ENCODE data around the gene SHANK3. TPM values are rescaled to one million over a fixed set of nuclear protein-coding genes. Genes with fewer than 3 reads are reported as not detected.
"Not testable (repeated sequence)": the region's sequence is repeated elsewhere in the genome, so short reads cannot be mapped to it uniquely, and the experiment has no call there.

Gene SHANK3
- total RNA-seq, 1 donor from 2014 or later: 10.6 TPM

DNA sequence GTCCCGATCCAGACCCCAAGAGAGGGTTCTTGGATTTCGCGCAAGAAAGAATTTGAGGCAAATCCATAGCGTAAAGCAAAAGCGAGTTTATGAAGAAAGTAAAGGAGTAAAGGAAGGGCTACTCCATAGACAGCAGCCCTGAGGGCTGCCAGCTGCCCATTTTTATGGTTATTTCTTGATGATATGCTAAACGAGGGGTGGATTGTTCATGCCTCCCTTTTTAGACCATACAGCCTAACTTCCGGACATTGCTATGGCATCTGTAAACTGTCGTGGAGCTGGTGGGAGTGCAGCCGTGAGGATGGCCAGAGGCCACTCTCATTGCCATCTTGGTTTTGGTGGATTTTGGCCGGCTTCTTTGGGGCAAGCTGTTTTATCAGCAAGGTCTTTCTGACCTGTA lies 19.4 kb upstream of the SHANK3 start:
- H3K27ac ChIP-seq (ENCODE audit: low read depth, low read length): no peak overlapping the region
- no peak for FAIRE-seq
- H3K4me3 ChIP-seq (ENCODE audit: insufficient read depth, low read depth, low read length): no peak overlapping the region
- no peak for DNase-seq (ENCODE audit: low read depth)
- no peak overlapping the region for H3K9ac ChIP-seq (ENCODE audit: low read length)
- H3K9me3 Mint-ChIP-seq (ENCODE audit: unreplicated experiment): peaks cover 11% of the 10 kb centered on the region
- H3K9me3 ChIP-seq (ENCODE audit: insufficient read depth, low read depth, low read length): no peaks in the 10 kb centered on the region
- H3K4me2 ChIP-seq (ENCODE audit: low read length): no peak overlapping the region
- H3K79me2 ChIP-seq (ENCODE audit: insufficient read depth, low read length): no peaks in the 10 kb centered on the region
- H3K27me3 ChIP-seq (ENCODE audit: insufficient read depth, low read length): no peaks in the 10 kb centered on the region
- peaks cover 10% of the 10 kb centered on the region for H3K27me3 Mint-ChIP-seq (ENCODE audit: low read depth, unreplicated experiment)
- H3K4me3 Mint-ChIP-seq (ENCODE audit: unreplicated experiment): no peak overlapping the region
- H3K36me3 ChIP-seq (ENCODE audit: insufficient read depth, low read length): no peaks in the 10 kb centered on the region
- TF ChIP-seq, protein P1, sequence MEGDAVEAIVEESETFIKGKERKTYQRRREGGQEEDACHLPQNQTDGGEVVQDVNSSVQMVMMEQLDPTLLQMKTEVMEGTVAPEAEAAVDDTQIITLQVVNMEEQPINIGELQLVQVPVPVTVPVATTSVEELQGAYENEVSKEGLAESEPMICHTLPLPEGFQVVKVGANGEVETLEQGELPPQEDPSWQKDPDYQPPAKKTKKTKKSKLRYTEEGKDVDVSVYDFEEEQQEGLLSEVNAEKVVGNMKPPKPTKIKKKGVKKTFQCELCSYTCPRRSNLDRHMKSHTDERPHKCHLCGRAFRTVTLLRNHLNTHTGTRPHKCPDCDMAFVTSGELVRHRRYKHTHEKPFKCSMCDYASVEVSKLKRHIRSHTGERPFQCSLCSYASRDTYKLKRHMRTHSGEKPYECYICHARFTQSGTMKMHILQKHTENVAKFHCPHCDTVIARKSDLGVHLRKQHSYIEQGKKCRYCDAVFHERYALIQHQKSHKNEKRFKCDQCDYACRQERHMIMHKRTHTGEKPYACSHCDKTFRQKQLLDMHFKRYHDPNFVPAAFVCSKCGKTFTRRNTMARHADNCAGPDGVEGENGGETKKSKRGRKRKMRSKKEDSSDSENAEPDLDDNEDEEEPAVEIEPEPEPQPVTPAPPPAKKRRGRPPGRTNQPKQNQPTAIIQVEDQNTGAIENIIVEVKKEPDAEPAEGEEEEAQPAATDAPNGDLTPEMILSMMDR (IDR thresholded peaks at IDR 0.05; ENCODE audit: insufficient read depth, low read depth, low read length): no peak
- TF ChIP-seq EZH2 (IDR thresholded peaks at IDR 0.05; ENCODE audit: insufficient read depth, low read length): no peak
- H4K20me1 ChIP-seq (ENCODE audit: insufficient read depth, low read length): no peaks in the 10 kb centered on the region
- H2AFZ ChIP-seq (ENCODE audit: low read depth, low read length): no peak overlapping the region
- peaks cover 1% of the 10 kb centered on the region for H3K36me3 Mint-ChIP-seq (ENCODE audit: low read depth, unreplicated experiment)
- peak overlapping the region; percentile 7 for H3K27ac Mint-ChIP-seq (ENCODE audit: unreplicated experiment)
- peaks cover 14% of the 10 kb centered on the region for H3K4me1 Mint-ChIP-seq (ENCODE audit: low read depth, unreplicated experiment)
- H3K4me1 ChIP-seq (ENCODE audit: insufficient read depth, low read length): peaks cover 9% of the 10 kb centered on the region

DNA sequence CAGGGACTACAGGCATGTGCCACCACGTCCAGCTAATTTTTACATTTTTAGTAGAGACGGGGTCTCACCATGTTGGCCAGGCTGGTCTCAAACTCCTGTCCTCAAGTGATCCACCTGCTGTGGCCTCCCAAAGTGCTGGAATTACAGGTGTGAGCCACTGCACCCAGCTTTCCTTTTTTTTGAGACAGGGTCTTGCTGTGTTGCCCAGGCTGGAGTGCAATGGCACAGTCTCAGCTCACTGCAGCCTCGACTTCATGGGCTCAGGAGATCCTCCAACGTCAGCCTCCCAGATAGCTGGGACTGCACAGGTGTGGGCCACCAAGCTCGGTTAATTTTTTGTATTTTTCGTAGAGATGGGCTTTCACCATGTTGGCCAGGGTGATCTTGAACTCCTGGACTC lies 18.0 kb upstream of the SHANK3 start:
- H3K27me3 ChIP-seq (ENCODE audit: insufficient read depth, low read length); H4K20me1 ChIP-seq (ENCODE audit: insufficient read depth, low read length); FAIRE-seq; H3K4me3 Mint-ChIP-seq (ENCODE audit: unreplicated experiment); H3K4me3 ChIP-seq (ENCODE audit: insufficient read depth, low read depth, low read length); H3K4me1 ChIP-seq (ENCODE audit: insufficient read depth, low read length); H3K9me3 ChIP-seq (ENCODE audit: insufficient read depth, low read depth, low read length); H3K79me2 ChIP-seq (ENCODE audit: insufficient read depth, low read length); H3K9ac ChIP-seq (ENCODE audit: low read length); H3K4me2 ChIP-seq (ENCODE audit: low read length); H3K27ac Mint-ChIP-seq (ENCODE audit: unreplicated experiment); H3K36me3 Mint-ChIP-seq (ENCODE audit: low read depth, unreplicated experiment); H3K27ac ChIP-seq (ENCODE audit: low read depth, low read length); DNase-seq (ENCODE audit: low read depth); H2AFZ ChIP-seq (ENCODE audit: low read depth, low read length); H3K36me3 ChIP-seq (ENCODE audit: insufficient read depth, low read length): not testable (repeated sequence)
- Mint-ChIP-seq H3K27me3 (ENCODE audit: low read depth, unreplicated experiment) (peaks cover 10% of the 10 kb centered on the region), H3K9me3 (ENCODE audit: unreplicated experiment) (peaks cover 11% of the 10 kb centered on the region), H3K4me1 (ENCODE audit: low read depth, unreplicated experiment) (peaks cover 16% of the 10 kb centered on the region)

DNA sequence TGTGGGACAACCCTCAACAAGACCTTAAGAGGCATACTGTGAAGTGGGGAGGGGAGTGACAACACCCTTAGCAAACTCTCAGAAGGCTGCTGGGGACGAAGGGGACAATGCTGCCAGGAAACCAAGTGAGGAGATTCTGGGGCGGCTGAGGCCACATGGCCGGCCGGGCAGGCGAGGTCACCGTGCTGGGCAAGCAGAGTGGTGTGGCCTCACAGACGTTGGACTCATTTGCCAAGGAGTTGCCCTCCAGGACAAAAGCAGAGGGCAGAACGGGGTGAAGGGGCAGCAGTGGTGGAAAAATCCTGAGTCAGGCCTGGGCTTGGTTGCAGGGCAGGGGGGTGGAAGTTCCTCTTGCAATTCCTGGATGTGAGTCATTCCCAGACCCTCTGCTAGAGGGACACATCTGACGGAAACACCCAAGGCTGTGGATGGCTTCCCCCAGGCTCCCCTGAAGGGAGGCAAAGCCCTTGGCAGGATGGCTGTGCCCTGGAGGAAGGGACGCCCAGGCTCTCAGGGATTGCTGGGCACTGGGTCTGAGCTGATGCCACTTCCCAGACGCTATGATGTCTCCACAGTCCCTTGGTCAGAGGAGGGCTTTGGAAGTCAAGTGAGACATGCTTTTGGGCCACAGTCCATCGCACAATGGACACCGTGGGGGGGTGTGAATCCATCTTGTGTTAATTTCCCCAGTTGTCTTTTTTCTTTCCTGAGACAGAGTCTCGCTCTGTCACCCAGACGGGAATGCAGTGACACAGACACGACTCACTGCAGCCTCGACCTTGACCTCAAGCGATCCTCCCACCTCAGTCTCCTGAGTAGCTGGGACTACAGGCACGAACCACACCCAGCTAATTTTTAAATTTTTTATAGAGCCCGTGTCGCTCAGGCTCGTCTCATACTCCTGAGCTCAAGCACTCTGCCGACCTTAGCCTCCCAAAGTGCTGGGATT lies 16.2 kb upstream of the SHANK3 start:
- TF ChIP-seq, protein P1 (IDR thresholded peaks at IDR 0.05; ENCODE audit: insufficient read depth, low read depth, low read length): no peak
- no peak for TF ChIP-seq EZH2 (IDR thresholded peaks at IDR 0.05; ENCODE audit: insufficient read depth, low read length)
- Mint-ChIP-seq H3K27ac (ENCODE audit: unreplicated experiment) (peak overlapping the region; percentile 87), H3K9me3 (ENCODE audit: unreplicated experiment) (peaks cover 11% of the 10 kb centered on the region), H3K4me3 (ENCODE audit: unreplicated experiment) (peak overlapping the region; percentile 70), H3K36me3 (ENCODE audit: low read depth, unreplicated experiment) (peaks cover 1% of the 10 kb centered on the region), H3K27me3 (ENCODE audit: low read depth, unreplicated experiment) (peaks cover 10% of the 10 kb centered on the region), H3K4me1 (ENCODE audit: low read depth, unreplicated experiment) (peaks cover 18% of the 10 kb centered on the region)
- H4K20me1 ChIP-seq (ENCODE audit: insufficient read depth, low read length): no peaks in the 10 kb centered on the region
- H3K9ac ChIP-seq (ENCODE audit: low read length): no peak overlapping the region
- no peaks in the 10 kb centered on the region for H3K79me2 ChIP-seq (ENCODE audit: insufficient read depth, low read length)
- peak; percentile 31 for DNase-seq (ENCODE audit: low read depth)
- FAIRE-seq: no peak
- no peaks in the 10 kb centered on the region for H3K36me3 ChIP-seq (ENCODE audit: insufficient read depth, low read length)
- peak overlapping the region; percentile 19 for H3K27ac ChIP-seq (ENCODE audit: low read depth, low read length)
- no peaks in the 10 kb centered on the region for H3K9me3 ChIP-seq (ENCODE audit: insufficient read depth, low read depth, low read length)
- peak overlapping the region; percentile 57 for H3K4me2 ChIP-seq (ENCODE audit: low read length)
- no peaks in the 10 kb centered on the region for H3K27me3 ChIP-seq (ENCODE audit: insufficient read depth, low read length)
- H2AFZ ChIP-seq (ENCODE audit: low read depth, low read length): peak overlapping the region; percentile 62
- H3K4me3 ChIP-seq (ENCODE audit: insufficient read depth, low read depth, low read length): no peak overlapping the region
- H3K4me1 ChIP-seq (ENCODE audit: insufficient read depth, low read length): peaks cover 9% of the 10 kb centered on the region
